NCI-H510A (cell line): ENCODE results near the gene CWF19L2.

Experiments used
- DNase-seq: peaks from one replicate; lab custom pipeline; 2025; lab: John Stamatoyannopoulos, UW

The CWF19L2 gene

DNA sequence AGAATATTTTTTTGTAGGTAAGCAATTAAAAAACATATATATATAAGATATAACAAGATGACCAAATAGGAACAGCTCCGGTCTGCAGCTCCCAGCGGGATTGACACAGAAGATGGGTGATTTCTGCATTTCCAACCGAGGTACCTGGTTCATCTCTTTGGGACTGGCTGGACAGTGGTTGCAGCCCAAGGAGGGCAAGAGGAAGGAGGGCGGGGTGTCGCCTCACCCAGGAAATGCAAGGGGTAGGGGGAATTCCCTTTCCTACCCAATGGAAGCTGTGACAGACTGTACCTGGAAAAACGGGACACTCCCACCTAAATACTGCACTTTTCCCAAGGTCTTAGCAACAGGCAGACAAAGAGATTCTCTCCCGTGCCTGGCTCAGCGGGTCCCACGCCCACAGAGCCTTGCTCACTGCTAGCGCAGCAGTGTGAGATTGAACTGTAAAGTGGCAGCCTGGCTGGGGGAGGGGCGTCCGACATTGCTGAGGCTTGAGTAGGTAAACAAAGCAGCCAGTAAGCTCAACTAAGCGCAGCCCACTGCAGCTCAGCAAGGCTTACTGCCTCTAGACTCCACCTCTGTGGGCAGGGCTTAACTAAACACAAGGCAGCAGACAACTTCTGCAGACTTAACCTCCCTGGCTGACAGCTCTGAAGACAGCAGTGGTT lies 163.8 kb downstream of the CWF19L2 start:
- peak; percentile 61 for DNase-seq

DNA sequence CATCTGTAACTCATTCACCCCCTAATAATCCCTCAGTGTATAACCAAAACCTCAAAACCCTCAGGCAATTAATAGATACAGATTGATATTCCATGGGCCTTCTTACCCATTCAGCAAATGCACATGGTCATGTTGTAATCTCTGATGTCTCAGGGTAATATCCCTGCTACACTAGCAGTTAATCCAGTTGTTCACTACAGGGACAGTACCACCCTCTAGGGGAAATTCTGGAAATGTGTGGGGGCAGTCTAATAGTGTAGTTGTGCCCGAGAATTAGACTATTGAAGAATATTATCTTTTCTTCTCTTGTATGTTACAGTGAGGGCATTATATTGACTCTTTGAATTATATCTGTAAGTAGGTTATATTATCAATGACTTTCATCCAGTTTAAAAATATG lies 175.4 kb downstream of the CWF19L2 start:
- DNase-seq = no peak
